NCI-H1436 (cell line): Measurements from ENCODE around the gene ODC1.

Experiments used
- DNase-seq: peaks from one replicate; lab custom pipeline; 2025; lab: John Stamatoyannopoulos, UW

Gene ODC1

GRCh38 chr2:10433947-10434885, 13.9 kb downstream of the ODC1 start:
- DNase-seq, result no peak

GRCh38 chr2:10433264-10433946, 14.7 kb downstream of the ODC1 start:
- no peak for DNase-seq

DNA sequence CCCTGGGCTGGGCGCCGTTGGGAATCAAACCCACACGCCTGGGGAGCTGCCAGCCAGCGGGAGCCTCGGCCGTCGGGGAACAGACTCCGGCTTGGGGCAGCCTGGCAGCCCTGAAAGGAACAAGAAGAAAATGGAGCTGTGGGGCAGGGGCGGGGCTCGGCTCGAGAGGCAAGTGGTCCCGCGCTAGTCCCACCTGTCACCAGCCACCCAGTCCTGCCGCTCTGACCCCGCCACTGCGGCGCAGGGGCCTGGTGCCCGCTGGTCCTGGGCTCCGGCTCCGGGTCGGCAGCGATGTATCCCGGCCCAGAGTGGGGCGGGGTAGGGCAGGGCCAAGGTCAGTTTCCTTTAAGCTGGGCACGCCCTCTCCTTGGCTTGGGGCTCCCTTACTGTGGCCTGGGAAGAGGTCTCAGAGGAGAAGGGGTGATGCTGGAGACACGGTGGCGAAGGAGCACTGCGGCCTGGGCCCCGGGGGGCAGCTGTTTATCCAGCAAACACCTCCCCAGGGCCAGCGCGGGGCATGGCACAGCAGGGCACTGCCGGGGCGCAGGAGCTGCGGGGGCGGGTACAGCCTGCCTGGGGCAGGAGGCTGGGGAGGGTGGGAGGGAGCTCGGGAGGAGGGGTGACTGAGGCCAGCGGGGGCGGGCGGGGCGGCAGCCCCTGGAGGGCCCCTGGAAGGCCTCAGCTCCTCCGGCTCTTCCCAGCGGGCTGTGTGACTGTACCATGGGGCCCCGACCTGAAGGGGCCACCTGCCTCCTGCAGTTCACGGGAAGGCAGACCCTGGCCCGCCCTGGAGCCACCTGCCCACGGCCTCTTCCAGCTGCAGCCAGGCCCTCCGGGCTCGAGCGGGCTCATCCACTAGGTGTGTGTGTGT, 15.6 kb downstream of the ODC1 start:
- no peak for DNase-seq

GRCh38 chr2:10431797-10432196, 16.3 kb downstream of the ODC1 start:
- no peak for DNase-seq

DNA sequence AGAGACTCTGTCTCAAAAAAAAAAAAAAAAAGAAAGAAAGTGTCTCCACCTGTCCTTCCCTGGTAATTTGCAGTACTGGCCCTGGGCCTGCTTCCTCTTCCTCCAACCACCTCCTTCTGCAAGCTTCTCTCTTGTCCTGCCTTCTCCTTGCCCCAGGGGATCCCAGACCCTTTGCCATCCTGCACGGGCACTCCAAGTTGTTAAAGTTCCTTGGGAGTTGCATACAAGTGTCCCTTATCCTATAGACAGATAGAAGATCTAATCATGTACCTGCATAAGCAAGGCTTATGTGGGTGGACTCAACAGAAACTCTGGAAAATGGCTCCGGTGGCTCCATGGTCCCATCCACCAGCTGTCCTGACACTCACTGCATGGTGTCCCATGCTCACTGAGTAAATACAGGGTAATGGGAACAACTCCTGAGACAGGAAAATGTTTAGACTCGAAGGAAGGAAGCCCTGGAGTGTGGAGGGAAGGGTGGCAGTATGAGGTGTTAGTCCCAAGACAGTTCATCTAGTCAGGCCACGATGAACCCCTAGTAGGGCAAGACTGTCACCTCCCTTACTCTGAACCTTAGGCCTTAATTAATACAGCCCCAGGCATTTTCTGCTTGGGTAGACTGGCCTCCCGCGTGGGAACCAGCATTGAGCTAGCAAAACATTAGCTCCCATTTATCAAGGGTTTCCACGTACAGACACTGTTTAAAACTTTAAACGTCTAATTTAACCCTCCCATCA, 17.1 kb downstream of the ODC1 start:
- no peak for DNase-seq

DNA sequence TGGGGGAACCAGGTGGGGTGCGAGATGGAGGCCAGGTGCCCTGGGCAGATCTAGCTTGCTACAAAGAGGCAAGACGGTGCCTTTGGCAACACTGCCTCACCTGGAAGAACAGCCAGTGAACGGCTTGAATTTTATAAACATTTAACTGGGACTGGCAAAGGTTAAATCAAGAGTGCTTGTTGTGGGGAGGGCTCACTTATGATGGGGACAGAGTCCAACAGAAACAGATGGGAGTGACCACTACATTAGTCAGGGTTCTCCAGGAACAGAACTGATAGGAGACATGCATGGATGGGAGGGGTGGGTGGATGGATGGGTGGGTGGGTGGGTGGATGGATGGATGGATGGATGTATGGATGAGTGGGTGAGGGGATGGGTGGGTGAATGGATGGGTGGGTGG, 19.2 kb downstream of the ODC1 start:
- DNase-seq, result no peak

DNA sequence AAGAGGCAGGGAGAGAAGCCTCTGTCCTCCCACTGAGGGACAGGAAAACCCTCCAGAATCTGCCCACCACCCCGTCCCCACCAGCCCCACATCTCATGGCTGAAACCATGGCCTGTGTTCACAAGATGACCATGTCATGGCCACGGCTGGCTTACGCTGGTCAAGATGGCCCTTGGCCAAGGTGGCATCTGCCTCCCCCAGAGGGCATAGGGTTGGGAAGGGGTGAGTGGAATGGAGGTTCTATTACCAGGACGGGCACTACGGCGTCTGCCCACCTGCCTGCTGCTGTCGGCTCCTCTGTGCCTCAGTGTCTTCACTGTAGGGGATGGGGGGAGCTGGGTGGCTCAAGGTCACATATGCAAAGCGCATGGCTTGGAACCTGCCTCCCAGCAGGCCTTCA, 19.8 kb downstream of the ODC1 start:
- no peak for DNase-seq

DNA sequence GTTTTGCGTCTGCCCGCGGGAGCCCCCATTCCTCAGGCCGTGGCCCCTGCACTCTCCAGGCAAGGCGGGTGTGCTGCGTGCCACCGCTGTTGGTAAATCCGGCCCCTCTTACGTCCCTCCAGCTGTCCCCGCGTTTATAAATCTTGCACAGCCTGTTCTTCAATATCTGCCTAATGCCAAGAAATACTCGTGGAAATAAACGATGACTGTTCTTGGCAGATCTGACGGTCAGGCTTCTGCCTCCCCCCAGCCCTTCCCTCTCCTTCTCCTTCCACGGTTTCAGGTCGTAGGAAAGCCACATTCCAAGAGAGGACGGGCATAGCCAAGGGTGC, 20.5 kb downstream of the ODC1 start:
- no peak for DNase-seq

- DNase-seq, result no peak
These were observed 21.2 kb downstream of the ODC1 start for GRCh38 chr2:10426726-10427617.

DNA sequence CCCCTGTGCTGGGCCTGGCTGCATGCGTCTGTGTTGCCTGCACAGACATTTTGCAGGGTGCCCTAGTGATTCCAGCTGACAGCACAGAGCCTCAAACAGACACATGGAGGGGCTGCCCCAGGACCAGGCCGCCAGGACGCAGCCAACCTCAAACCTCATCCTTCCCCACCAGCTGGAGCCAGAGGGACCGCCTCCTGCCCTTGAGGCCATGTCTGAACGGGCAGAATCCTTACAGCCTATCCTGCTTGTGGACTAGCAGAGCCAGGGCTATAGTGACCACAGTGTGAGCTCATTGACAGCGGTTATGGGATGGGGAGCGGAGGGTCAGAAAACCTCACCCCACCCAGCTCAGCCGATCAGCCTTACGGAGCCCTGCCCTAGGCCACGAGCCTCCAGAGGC, 22.4 kb downstream of the ODC1 start:
- DNase-seq, result no peak

- DNase-seq, result no peak
These were observed 23.1 kb downstream of the ODC1 start for GRCh38 chr2:10424916-10425505.

DNA sequence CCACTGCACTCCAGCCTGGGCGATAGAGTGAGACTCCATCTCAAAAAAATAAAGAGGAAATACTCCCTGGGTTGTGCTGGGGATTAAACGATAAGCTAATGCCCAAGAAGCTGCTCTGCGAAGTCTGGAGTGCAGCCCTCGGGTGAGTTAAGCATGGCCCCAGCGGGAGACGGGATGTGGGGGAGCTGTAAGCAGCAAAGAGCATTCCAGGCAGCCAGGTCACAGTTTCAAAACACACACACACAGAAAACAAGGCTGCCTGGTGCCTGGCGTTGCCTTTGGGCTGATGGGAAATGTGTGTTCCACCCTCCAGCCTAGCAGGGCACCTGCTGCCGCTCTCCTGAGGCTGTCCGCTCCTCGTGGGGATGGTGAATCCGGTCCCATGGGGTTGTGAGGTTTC, 24.1 kb downstream of the ODC1 start:
- DNase-seq, result no peak

DNA sequence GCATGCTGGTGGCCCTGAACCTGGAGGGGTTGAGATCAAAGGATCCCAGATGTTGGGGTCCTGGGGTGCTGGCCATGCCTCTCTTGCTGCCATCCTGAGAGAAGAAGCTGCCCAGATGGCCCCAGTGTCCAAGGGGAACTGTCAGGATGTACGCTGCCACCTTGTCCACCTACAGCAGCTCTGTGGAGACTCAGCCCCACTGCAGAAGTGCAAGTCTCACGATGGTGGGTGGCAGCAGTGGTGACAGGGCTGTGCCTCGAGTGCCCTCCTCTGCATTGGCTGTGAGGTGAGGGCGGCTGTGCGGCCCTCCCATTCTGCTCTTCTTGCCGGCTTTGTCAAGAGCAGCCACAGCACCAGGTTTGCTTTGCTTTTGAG, 24.7 kb downstream of the ODC1 start:
- no peak for DNase-seq

- no peak for DNase-seq
These were observed 25.3 kb downstream of the ODC1 start for GRCh38 chr2:10422732-10423399.

GRCh38 chr2:10422251-10422650, 25.9 kb downstream of the ODC1 start:
- DNase-seq, result no peak

GRCh38 chr2:10419553-10420257, 28.4 kb downstream of the ODC1 start:
- DNase-seq, result no peak

DNA sequence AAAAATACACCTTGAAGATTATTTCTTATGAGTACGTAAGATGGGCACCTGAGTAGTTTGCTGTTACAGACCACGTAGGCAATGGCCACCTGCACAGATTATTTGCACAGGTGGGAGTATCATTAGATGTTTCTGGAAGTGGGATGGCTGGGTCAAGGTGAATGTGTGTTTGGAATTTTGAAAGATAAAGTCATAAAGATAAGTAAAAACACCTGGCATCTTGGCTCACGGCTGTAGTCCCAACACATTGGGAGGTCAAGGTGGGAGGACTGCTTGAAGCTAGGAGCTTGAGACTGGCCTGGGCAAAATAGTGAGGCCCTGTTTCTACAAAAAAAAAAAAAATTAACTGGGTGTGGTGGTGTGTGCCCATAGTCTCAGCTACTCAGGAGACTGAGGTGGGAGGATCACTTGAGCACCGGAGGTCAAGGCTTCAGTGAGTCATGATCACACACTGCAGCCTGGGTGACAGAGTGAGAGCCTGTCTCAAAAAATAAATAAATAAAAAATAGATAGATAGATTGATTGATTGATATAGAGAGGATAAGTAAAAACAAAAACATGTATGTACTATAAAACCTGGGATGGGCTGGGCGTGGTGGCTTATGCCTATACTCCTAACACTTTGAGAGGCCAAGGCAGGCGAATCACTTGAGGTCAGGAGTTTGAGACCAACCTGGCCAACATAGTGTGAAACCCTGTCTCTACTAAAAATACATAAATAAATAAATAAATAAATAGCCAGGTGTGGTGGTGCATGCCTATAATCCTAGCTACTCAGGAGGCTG, 30.4 kb downstream of the ODC1 start:
- DNase-seq, result no peak

- DNase-seq, result no peak
These were observed 32.5 kb downstream of the ODC1 start for GRCh38 chr2:10415640-10416039.
